MCF 10A (cell line): Measurements from ENCODE around the gene TMEM17. TPM values are rescaled to one million over a fixed set of nuclear protein-coding genes. Genes with fewer than 3 reads are reported as not detected.

Experiments
- BruUV-seq: library from RNA; stranded (reverse); fragments of 400-500 nt; replicated peaks from 2 replicates; lab custom pipeline; 2021; lab: Mats Ljungman, UMichigan
- CTCF ChIA-PET: fragments of 300-600 bp; sonication (Branson Sonifier 250); formaldehyde crosslinking; extraction: SDS; loops from one replicate; lab custom pipeline; 2021; ENCODE audit warnings: antibody characterized with exemption, inconsistent platforms; lab: Yijun Ruan, JAX
- POLR2A ChIA-PET: fragments of 300-600, 350-650 bp; sonication (Branson Sonifier 250); formaldehyde crosslinking; extraction: SDS; loops from one replicate; lab custom pipeline; 2020; ENCODE audit warnings: antibody characterized with exemption, inconsistent platforms; lab: Yijun Ruan, JAX
- DNase-seq: peaks from one replicate; pipeline ENCODE4 v3.0.0-alpha.2; 2018; ENCODE audit not compliant: unreplicated experiment
- H3K27ac Mint-ChIP-seq: one replicate; pipeline ENCODE4 v1.8.0; 2022; ENCODE audit warnings: mild to moderate bottlenecking, low read depth, mixed read lengths; ENCODE audit not compliant: unreplicated experiment
- H3K27me3 Mint-ChIP-seq: one replicate; pipeline ENCODE4 v1.8.0; 2022; ENCODE audit warnings: mixed read lengths; ENCODE audit not compliant: insufficient read depth, unreplicated experiment
- H3K36me3 Mint-ChIP-seq: one replicate; pipeline ENCODE4 v1.8.0; 2022; ENCODE audit warnings: mild to moderate bottlenecking, moderate library complexity, mixed read lengths; ENCODE audit not compliant: insufficient read depth, unreplicated experiment
- H3K4me1 Mint-ChIP-seq: one replicate; pipeline ENCODE4 v1.8.0; 2022; ENCODE audit warnings: mixed read lengths; ENCODE audit not compliant: insufficient read depth, unreplicated experiment
- H3K4me3 Mint-ChIP-seq: one replicate; pipeline ENCODE4 v1.8.0; 2022; ENCODE audit warnings: mild to moderate bottlenecking, moderate library complexity, mixed read lengths; ENCODE audit not compliant: unreplicated experiment
- H3K9me3 Mint-ChIP-seq: one replicate; pipeline ENCODE4 v1.8.0; 2022; ENCODE audit warnings: mixed read lengths; ENCODE audit not compliant: unreplicated experiment
- CTCF ChIP-seq: fragments of 200-600 bp; IDR thresholded peaks from one replicate; pipeline ENCODE4 v1.8.0; 2022; ENCODE audit warnings: antibody characterized with exemption, mild to moderate bottlenecking; ENCODE audit not compliant: unreplicated experiment
- intact Hi-C: fragments of 100-400 bp; cut with micrococcal nuclease; formaldehyde crosslinking; loops from 2 replicates; pipeline ENCODE4 v1.14.1; 2022
- total RNA-seq: library from RNA; stranded (reverse); gene quantifications from 2 replicates; pipeline ENCODE4 v1.2.3, GENCODE V29; 2022

Gene TMEM17
- total RNA-seq, 1 experiment from 2014 or later, result 2.6 TPM

- no peak for TF ChIP-seq CTCF
- DNase-seq, result no peak
- H3K9me3 Mint-ChIP-seq, result no peaks in the 10 kb centered on the region
- H3K4me3 Mint-ChIP-seq, result no peak overlapping the region
- H3K27ac Mint-ChIP-seq, result no peak overlapping the region
- no TSS peak for BruUV-seq
- no peaks in the 10 kb centered on the region for H3K36me3 Mint-ChIP-seq
- ChIA-PET CTCF (interaction anchor here (0.6 to 0.7 kb wide), 2 partner anchors 64 to 687 kb away, joined by 3 to 4 read pairs; no protein-coding TSS in a partner anchor), POLR2A (interaction anchor here (0.6 kb wide), 1 partner anchor 228 kb away, joined by 3 read pairs; no protein-coding TSS in a partner anchor)
- peaks cover 20% of the 10 kb centered on the region for H3K4me1 Mint-ChIP-seq
- H3K27me3 Mint-ChIP-seq, result no peaks in the 10 kb centered on the region
- intact Hi-C loops, result no loop called here
Measured at GRCh38 chr2:62501794-62502500, 4.0 kb downstream of the TMEM17 start.

- peaks cover 12% of the 10 kb centered on the region for H3K4me1 Mint-ChIP-seq
- no TSS peak for BruUV-seq
- H3K36me3 Mint-ChIP-seq, result no peaks in the 10 kb centered on the region
- no peaks in the 10 kb centered on the region for H3K27me3 Mint-ChIP-seq
- no peaks in the 10 kb centered on the region for H3K9me3 Mint-ChIP-seq
- CTCF ChIA-PET, result no interaction called here
- H3K27ac Mint-ChIP-seq, result no peak overlapping the region
- intact Hi-C loops, result no loop called here
- no peak for DNase-seq
- H3K4me3 Mint-ChIP-seq, result no peak overlapping the region
- no peak for TF ChIP-seq CTCF
- POLR2A ChIA-PET, result interaction anchor here (1.2 to 1.3 kb wide), 2 partner anchors 15 to 163 kb away, joined by 3 to 4 read pairs; no protein-coding TSS in a partner anchor
Measured at GRCh38 chr2:62501069-62501468, 4.9 kb downstream of the TMEM17 start.

GRCh38 chr2:62499430-62500060 lies 6.5 kb downstream of the TMEM17 start:
- no peak overlapping the region for H3K4me3 Mint-ChIP-seq
- CTCF ChIA-PET, result interaction anchor here (0.7 to 0.8 kb wide), 2 partner anchors 9 to 42 kb away, joined by 3 to 4 read pairs; no protein-coding TSS in a partner anchor
- no peak for TF ChIP-seq CTCF
- no peaks in the 10 kb centered on the region for H3K36me3 Mint-ChIP-seq
- no peaks in the 10 kb centered on the region for H3K9me3 Mint-ChIP-seq
- H3K4me1 Mint-ChIP-seq, result peaks cover 6% of the 10 kb centered on the region
- H3K27ac Mint-ChIP-seq, result no peak overlapping the region
- POLR2A ChIA-PET, result interaction anchor here (1.0 kb wide), 1 partner anchor 9 kb away, joined by 3 read pairs; no protein-coding TSS in a partner anchor
- intact Hi-C loops, result no loop called here
- DNase-seq, result no peak
- no peaks in the 10 kb centered on the region for H3K27me3 Mint-ChIP-seq
- no TSS peak for BruUV-seq

- TF ChIP-seq CTCF, result no peak
- intact Hi-C loops, result no loop called here
- no TSS peak for BruUV-seq
- Mint-ChIP-seq H3K27me3 (no peaks in the 10 kb centered on the region), H3K36me3 (no peaks in the 10 kb centered on the region), H3K4me3 (no peak overlapping the region), H3K27ac (no peak overlapping the region), H3K9me3 (no peaks in the 10 kb centered on the region), H3K4me1 (peaks cover 6% of the 10 kb centered on the region)
- ChIA-PET POLR2A (no interaction called here), CTCF (no interaction called here)
- DNase-seq, result no peak
Measured at GRCh38 chr2:62498739-62499138, 7.3 kb downstream of the TMEM17 start.
